Liver (tissue), 9 donors: ENCODE measurements around the gene MROH2B. TPM values are rescaled to one million over a fixed set of nuclear protein-coding genes. Genes with fewer than 3 reads are reported as not detected.

ENCODE experiments used
- DNase-seq: peaks from one replicate; pipeline ENCODE4 v3.0.0-alpha.2; 2017; ENCODE audit warnings: low spot score
- H3K27ac ChIP-seq, 2 donors: one replicate each; pipeline ENCODE4 v1.7.0; 2013; ENCODE audit warnings: inconsistent platforms in 2 of 2, low read length in 2 of 2, control low read depth in 1 of 2, low read depth in 1 of 2, mild to moderate bottlenecking in 1 of 2
- H3K27me3 ChIP-seq, 4 donors: one replicate each; pipeline versions ENCODE4 v1.6.1 to v1.7.0; 2013; ENCODE audit warnings: low read length in 3 of 4, inconsistent platforms in 1 of 4, mild to moderate bottlenecking in 1 of 4, moderate library complexity in 1 of 4; ENCODE audit not compliant: control insufficient read depth in 4 of 4, insufficient read depth in 4 of 4
- H3K36me3 ChIP-seq, 4 donors: one replicate each; pipeline versions ENCODE4 v1.6.1 to v1.7.0; 2013; ENCODE audit warnings: low read length in 3 of 4, mild to moderate bottlenecking in 3 of 4, low read depth in 1 of 4, moderate library complexity in 1 of 4; ENCODE audit not compliant: control insufficient read depth in 4 of 4, insufficient read depth in 3 of 4
- H3K4me1 ChIP-seq, 4 donors: one replicate each; pipeline versions ENCODE4 v1.6.1 to v1.7.0; 2013; ENCODE audit warnings: low read length in 3 of 4, mild to moderate bottlenecking in 3 of 4, moderate library complexity in 1 of 4; ENCODE audit not compliant: control insufficient read depth in 4 of 4, insufficient read depth in 4 of 4
- H3K4me3 ChIP-seq, 3 donors: one replicate each; pipeline versions ENCODE4 v1.6.1 to v1.7.0; 2013; ENCODE audit warnings: low read length in 3 of 3, control low read depth in 1 of 3, low read depth in 1 of 3, mild to moderate bottlenecking in 1 of 3
- H3K9ac ChIP-seq, 2 donors: one replicate each; pipeline ENCODE4 v1.7.0; 2013; ENCODE audit warnings: low read length in 2 of 2, mild to moderate bottlenecking in 2 of 2, moderate library complexity in 2 of 2, control low read depth in 1 of 2, low read depth in 1 of 2
- H3K9me3 ChIP-seq, 4 donors: one replicate each; pipeline versions ENCODE4 v1.6.1 to v1.7.0; 2013; ENCODE audit warnings: low read length in 3 of 4; ENCODE audit not compliant: control insufficient read depth in 4 of 4
- ATF3 ChIP-seq: IDR thresholded peaks from 2 replicates; pipeline ENCODE4 v1.6.1; 2016; ENCODE audit warnings: antibody characterized with exemption
- CTCF ChIP-seq: fragments of 150-350 bp; IDR thresholded peaks from 2 replicates; pipeline ENCODE4 v1.5.1; 2017; ENCODE audit warnings: improper control_type of control experiment, low read depth, low read length; ENCODE audit not compliant: missing input control
- EGR1 ChIP-seq, 2 donors: IDR thresholded peaks; 2 replicates each; pipeline ENCODE4 v1.6.1; 2016 to 2018; ENCODE audit warnings: antibody characterized with exemption in 2 of 2, low read depth in 2 of 2
- FOXA2 ChIP-seq: IDR thresholded peaks from 2 replicates; pipeline ENCODE4 v1.6.1; 2016; ENCODE audit warnings: antibody characterized with exemption
- GABPA ChIP-seq, 2 donors: IDR thresholded peaks in 1 of 2; conservative IDR thresholded peaks in 1 of 2; 2 replicates each; pipeline ENCODE4 v1.6.1; 2016; ENCODE audit warnings: antibody characterized with exemption in 2 of 2, mild to moderate bottlenecking in 1 of 2, moderate library complexity in 1 of 2
- HNF4A ChIP-seq, 2 donors: conservative IDR thresholded peaks; 2 replicates each; pipeline ENCODE4 v1.6.1; 2016; ENCODE audit warnings: antibody characterized with exemption in 2 of 2, mild to moderate bottlenecking in 2 of 2
- RXRA ChIP-seq, 2 donors: IDR thresholded peaks; 2 replicates each; pipeline ENCODE4 v1.6.1; 2017 to 2018; ENCODE audit warnings: antibody characterized with exemption in 2 of 2, mild to moderate bottlenecking in 1 of 2
- SP1 ChIP-seq: IDR thresholded peaks from 2 replicates; pipeline ENCODE4 v1.6.1; 2018; ENCODE audit warnings: antibody characterized with exemption, mild to moderate bottlenecking
- TAF1 ChIP-seq: conservative IDR thresholded peaks from 2 replicates; pipeline ENCODE4 v1.6.1; 2016; ENCODE audit warnings: antibody characterized with exemption, mild to moderate bottlenecking
- YY1 ChIP-seq: IDR thresholded peaks from 2 replicates; pipeline ENCODE4 v1.6.1; 2016; ENCODE audit warnings: antibody characterized with exemption, mild to moderate bottlenecking
- WGBS: extraction: QIAGEN DNeasy Blood & Tissue Kit; methylation state at CpG from one replicate; pipeline ENCODE4 v1.1.7; 2013; 5-methylcytosine and 5-hydroxymethylcytosine counted together
- polyA plus RNA-seq, 2 donors: library from polyadenylated mRNA; stranded (reverse) in 1 of 2; unstranded in 1 of 2; fragments of 200-250 nt in 1 of 2; fragments of >200 nt in 1 of 2; fragmentation: Nextera tagmentation in 1 of 2; extraction: Ambion mirVana in 1 of 2; gene quantifications; one replicate each; pipeline versions ENCODE4 v1.2.1 to v1.2.3, GENCODE V29; 2013 to 2015
- total RNA-seq, 2 donors: library from RNA; depleted of rRNA; stranded (reverse); fragments of >200 nt; gene quantifications; one replicate each; pipeline ENCODE4 v1.2.3, GENCODE V29; 2014
- TF ChIP-seq, protein P1 (sequence below): IDR thresholded peaks from 2 replicates; pipeline ENCODE4 v1.6.1; 2016; ENCODE audit warnings: antibody characterized with exemption
- donor health status: healthy.
- donor health status: healthy.
- donor health status: healthy.
- donor health status: healthy.
- donor health status: healthy.

MROH2B gene
- total and polyA plus RNA-seq, 4 donors = under 0.01 to 0.46 (median 0.06) TPM; not detected in 1

- Histone ChIP-seq H3K36me3 (no peaks in the 10 kb centered on the region), H3K27ac (no peak overlapping the region), H3K9me3 (no peaks in the 10 kb centered on the region), H3K27me3 (no peaks in the 10 kb centered on the region), H3K9ac (no peak overlapping the region), H3K4me1 (no peaks in the 10 kb centered on the region), H3K4me3 (no peak overlapping the region)
- no peak for TF ChIP-seq EGR1 (IDR thresholded peaks at IDR 0.05; ENCODE audit: low read depth in 2 of 2)
- no peak for TF ChIP-seq GABPA (IDR thresholded peaks at IDR 0.05 in 1 of 2, conservative IDR thresholded peaks at IDR 0.05 in 1 of 2)
- no peak for TF ChIP-seq FOXA2
- TF ChIP-seq CTCF = no peak
- TF ChIP-seq YY1 = no peak
- TF ChIP-seq RXRA (IDR thresholded peaks at IDR 0.05) = no peak
- TF ChIP-seq ATF3 = no peak
- 83% methylated on average over 3 of the region's 3 CpGs for WGBS
- no peak for DNase-seq
These were observed 95.1 kb downstream of the MROH2B start for GRCh38 chr5:40976041-40976440.

DNA sequence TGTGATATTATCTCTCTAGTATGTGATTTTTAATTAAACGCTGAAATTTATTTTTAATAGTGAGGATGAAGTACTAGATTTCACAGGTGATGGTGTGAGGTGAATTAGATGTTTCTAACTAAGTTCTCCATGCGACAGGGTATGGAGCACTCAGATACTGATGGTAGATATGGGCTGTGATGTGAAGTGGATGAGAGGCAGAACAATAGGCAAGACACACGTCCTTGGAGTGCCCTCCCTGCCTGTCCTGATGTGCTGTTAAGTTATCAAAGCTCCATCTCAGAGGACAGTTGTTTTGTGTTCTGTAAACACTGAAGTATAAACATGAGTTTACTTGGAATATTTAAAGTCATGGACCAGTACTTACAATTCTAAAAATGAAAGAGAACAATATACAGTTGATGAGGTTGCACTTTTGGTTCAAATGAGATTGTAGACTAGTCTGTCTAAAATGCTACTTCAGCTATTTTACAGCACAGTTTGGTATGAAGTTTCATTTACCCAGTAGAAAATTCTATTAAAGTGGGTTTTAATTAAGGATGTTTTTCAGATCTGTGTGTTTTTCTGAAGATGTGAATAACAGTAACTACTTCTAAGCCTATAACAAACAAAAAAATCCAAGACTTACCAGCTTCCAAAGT, 97.7 kb downstream of the MROH2B start:
- 87% methylated on average over 3 of the region's 3 CpGs for WGBS

More for the DNA sequence above, 97.7 kb downstream of the MROH2B start:
- H3K36me3 ChIP-seq = no peaks in the 10 kb centered on the region
- H3K27me3 ChIP-seq = no peaks in the 10 kb centered on the region
- no peaks in the 10 kb centered on the region for H3K4me1 ChIP-seq
- no peak overlapping the region for H3K27ac ChIP-seq
- H3K4me3 ChIP-seq = no peak overlapping the region
- H3K9ac ChIP-seq = no peak overlapping the region
- DNase-seq = no peak
- TF ChIP-seq CTCF (no peak), YY1 (no peak), FOXA2 (no peak), SP1 (no peak), HNF4A (conservative IDR thresholded peaks at IDR 0.05) (no peak), TAF1 (no peak)
- TF ChIP-seq, protein P1, sequence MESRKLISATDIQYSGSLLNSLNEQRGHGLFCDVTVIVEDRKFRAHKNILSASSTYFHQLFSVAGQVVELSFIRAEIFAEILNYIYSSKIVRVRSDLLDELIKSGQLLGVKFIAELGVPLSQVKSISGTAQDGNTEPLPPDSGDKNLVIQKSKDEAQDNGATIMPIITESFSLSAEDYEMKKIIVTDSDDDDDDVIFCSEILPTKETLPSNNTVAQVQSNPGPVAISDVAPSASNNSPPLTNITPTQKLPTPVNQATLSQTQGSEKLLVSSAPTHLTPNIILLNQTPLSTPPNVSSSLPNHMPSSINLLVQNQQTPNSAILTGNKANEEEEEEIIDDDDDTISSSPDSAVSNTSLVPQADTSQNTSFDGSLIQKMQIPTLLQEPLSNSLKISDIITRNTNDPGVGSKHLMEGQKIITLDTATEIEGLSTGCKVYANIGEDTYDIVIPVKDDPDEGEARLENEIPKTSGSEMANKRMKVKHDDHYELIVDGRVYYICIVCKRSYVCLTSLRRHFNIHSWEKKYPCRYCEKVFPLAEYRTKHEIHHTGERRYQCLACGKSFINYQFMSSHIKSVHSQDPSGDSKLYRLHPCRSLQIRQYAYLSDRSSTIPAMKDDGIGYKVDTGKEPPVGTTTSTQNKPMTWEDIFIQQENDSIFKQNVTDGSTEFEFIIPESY = no peak
- no peaks in the 10 kb centered on the region for H3K9me3 ChIP-seq
